ENCODE measurements around the gene ACOXL. TPM values are rescaled to one million over a fixed set of nuclear protein-coding genes. Genes with fewer than 3 reads are reported as not detected.

Gene ACOXL
- total and polyA plus RNA-seq, 2 donors (not counting 3 experiments of a cell fraction or from before 2014, with no cell fraction given), result not detected

DNA sequence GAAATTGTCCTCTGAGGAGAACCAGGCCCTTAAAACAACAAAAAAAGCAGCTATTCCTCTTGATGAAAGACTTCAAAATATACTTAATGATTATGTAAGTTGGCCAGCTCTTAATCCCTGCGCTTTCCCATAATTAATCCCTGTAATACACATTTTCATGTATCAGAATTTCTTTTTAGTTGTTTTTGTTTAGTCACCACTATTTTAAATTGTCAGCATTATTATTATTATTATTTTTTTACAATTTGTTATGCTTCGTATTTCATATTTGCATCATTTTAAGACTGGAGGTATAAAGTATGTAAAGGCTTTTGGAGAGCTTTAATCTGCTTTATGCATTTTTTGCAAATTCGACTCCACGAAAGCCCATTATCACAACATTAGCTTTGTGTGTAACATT, 152.9 kb downstream of the ACOXL start:
- H2AFZ ChIP-seq (ENCODE audit: low read depth, low read length), result no peak overlapping the region
- TF ChIP-seq MYC (IDR thresholded peaks at IDR 0.05; ENCODE audit: low read depth, low read length) (no peak), POLR2A (IDR thresholded peaks at IDR 0.05; ENCODE audit: low read depth, low read length) (no peak), POLR2AphosphoS5 (IDR thresholded peaks at IDR 0.05; ENCODE audit: insufficient read depth, low read depth, low read length) (no peak), JUN (IDR thresholded peaks at IDR 0.05; ENCODE audit: borderline replicate concordance, insufficient read depth, insufficient read length, low read depth) (no peak), FOS (IDR thresholded peaks at IDR 0.05; ENCODE audit: borderline replicate concordance, insufficient read depth, low read length) (no peak)
- TF ChIP-seq, protein P1, sequence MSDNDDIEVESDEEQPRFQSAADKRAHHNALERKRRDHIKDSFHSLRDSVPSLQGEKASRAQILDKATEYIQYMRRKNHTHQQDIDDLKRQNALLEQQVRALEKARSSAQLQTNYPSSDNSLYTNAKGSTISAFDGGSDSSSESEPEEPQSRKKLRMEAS (IDR thresholded peaks at IDR 0.05; ENCODE audit: insufficient read depth, insufficient read length), result no peak
- H3K27ac ChIP-seq (ENCODE audit: insufficient read depth, low read depth, low read length), result no peak overlapping the region
- no peak overlapping the region for H3K4me2 ChIP-seq (ENCODE audit: insufficient read depth, low read length)
- ChIA-PET POLR2A (no interaction called here), CTCF (interaction anchor here (0.5 to 1.3 kb wide), 4 partner anchors 18 to 92 kb away, joined by 3 to 4 read pairs (median 3); no protein-coding TSS in a partner anchor)
- H3K79me2 ChIP-seq (ENCODE audit: control insufficient read depth, insufficient read depth, low read length), result no peaks in the 10 kb centered on the region
- H3K4me1 ChIP-seq (ENCODE audit: control insufficient read depth, extremely low read depth, insufficient read depth, low read length), result no peaks in the 10 kb centered on the region
- no peaks in the 10 kb centered on the region for H3K9me3 ChIP-seq (replicated peaks; ENCODE audit: control insufficient read depth, insufficient read depth, low read length)
- no peaks in the 10 kb centered on the region for H4K20me1 ChIP-seq (replicated peaks; ENCODE audit: control insufficient read depth, extremely low read depth, insufficient read depth, low read length)
- intact Hi-C loops (cut with micrococcal nuclease) (no loop called here), dilution Hi-C loops (cut with MboI; ENCODE audit: extremely low pct_ligation_motif_present, low sequenced_read_pairs) (no loop called here)
- peaks cover 28 to 45% of the 10 kb centered on the region in 2 experiments for H3K27me3 ChIP-seq (ENCODE audit: control insufficient read depth in 2 of 2, insufficient read depth in 2 of 2, low read length in 2 of 2)
- H3K9ac ChIP-seq (replicated peaks; ENCODE audit: extremely low read depth, insufficient read depth, low read length), result no peak overlapping the region
- no peaks in the 10 kb centered on the region for H3K9me1 ChIP-seq (replicated peaks; ENCODE audit: control insufficient read depth, extremely low read depth, insufficient read depth, low read length)
- FAIRE-seq (no peak), DNase-seq (ENCODE audit: low read depth, low spot score) (no peak)
- no TSS peak for BruUV-seq (replicated peaks)
- H3K36me3 ChIP-seq (ENCODE audit: control insufficient read depth in 2 of 2, extremely low read depth in 1 of 2, insufficient read depth in 2 of 2, low read length in 2 of 2), result no peaks in the 10 kb centered on the region
- no peak overlapping the region for H3K4me3 ChIP-seq (replicated peaks in 1 of 3; ENCODE audit: insufficient read depth in 1 of 3, low read depth in 1 of 3, low read length in 3 of 3)

- Histone ChIP-seq H3K9me1 (replicated peaks; ENCODE audit: control insufficient read depth, extremely low read depth, insufficient read depth, low read length) (no peaks in the 10 kb centered on the region), H3K27ac (ENCODE audit: insufficient read depth, low read depth, low read length) (no peak overlapping the region), H2AFZ (ENCODE audit: low read depth, low read length) (no peak overlapping the region), H3K4me3 (replicated peaks in 1 of 3; ENCODE audit: insufficient read depth in 1 of 3, low read depth in 1 of 3, low read length in 3 of 3) (no peak overlapping the region), H3K4me2 (ENCODE audit: insufficient read depth, low read length) (no peak overlapping the region), H3K79me2 (ENCODE audit: control insufficient read depth, insufficient read depth, low read length) (no peaks in the 10 kb centered on the region), H3K4me1 (ENCODE audit: control insufficient read depth, extremely low read depth, insufficient read depth, low read length) (no peaks in the 10 kb centered on the region), H4K20me1 (replicated peaks; ENCODE audit: control insufficient read depth, extremely low read depth, insufficient read depth, low read length) (no peaks in the 10 kb centered on the region), H3K9ac (replicated peaks; ENCODE audit: extremely low read depth, insufficient read depth, low read length) (no peak overlapping the region), H3K36me3 (ENCODE audit: control insufficient read depth in 2 of 2, extremely low read depth in 1 of 2, insufficient read depth in 2 of 2, low read length in 2 of 2) (no peaks in the 10 kb centered on the region), H3K27me3 (ENCODE audit: control insufficient read depth in 2 of 2, insufficient read depth in 2 of 2, low read length in 2 of 2) (peaks cover 31 to 55% of the 10 kb centered on the region in 2 experiments), H3K9me3 (replicated peaks; ENCODE audit: control insufficient read depth, insufficient read depth, low read length) (no peaks in the 10 kb centered on the region)
- DNase-seq (ENCODE audit: low read depth, low spot score), result no peak
- no TSS peak for BruUV-seq (replicated peaks)
- no peak for FAIRE-seq
- TF ChIP-seq MYC (IDR thresholded peaks at IDR 0.05; ENCODE audit: low read depth, low read length) (no peak), GATA2 (IDR thresholded peaks at IDR 0.05; ENCODE audit: insufficient read depth, insufficient read length, low read depth, low read length) (no peak), EZH2 (IDR thresholded peaks at IDR 0.05; ENCODE audit: borderline replicate concordance, low read depth, low read length, severe bottlenecking) (no peak), JUN (IDR thresholded peaks at IDR 0.05; ENCODE audit: borderline replicate concordance, insufficient read depth, insufficient read length, low read depth) (no peak)
- TF ChIP-seq, protein P2, sequence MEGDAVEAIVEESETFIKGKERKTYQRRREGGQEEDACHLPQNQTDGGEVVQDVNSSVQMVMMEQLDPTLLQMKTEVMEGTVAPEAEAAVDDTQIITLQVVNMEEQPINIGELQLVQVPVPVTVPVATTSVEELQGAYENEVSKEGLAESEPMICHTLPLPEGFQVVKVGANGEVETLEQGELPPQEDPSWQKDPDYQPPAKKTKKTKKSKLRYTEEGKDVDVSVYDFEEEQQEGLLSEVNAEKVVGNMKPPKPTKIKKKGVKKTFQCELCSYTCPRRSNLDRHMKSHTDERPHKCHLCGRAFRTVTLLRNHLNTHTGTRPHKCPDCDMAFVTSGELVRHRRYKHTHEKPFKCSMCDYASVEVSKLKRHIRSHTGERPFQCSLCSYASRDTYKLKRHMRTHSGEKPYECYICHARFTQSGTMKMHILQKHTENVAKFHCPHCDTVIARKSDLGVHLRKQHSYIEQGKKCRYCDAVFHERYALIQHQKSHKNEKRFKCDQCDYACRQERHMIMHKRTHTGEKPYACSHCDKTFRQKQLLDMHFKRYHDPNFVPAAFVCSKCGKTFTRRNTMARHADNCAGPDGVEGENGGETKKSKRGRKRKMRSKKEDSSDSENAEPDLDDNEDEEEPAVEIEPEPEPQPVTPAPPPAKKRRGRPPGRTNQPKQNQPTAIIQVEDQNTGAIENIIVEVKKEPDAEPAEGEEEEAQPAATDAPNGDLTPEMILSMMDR (IDR thresholded peaks at IDR 0.05; ENCODE audit: extremely low read depth in 1 of 2, insufficient read depth in 1 of 2, low read depth in 1 of 2, low read length in 2 of 2), result no peak
- POLR2A ChIA-PET, result no interaction called here
- intact Hi-C loops (cut with micrococcal nuclease), result no loop called here
- dilution Hi-C loops (cut with MboI; ENCODE audit: extremely low pct_ligation_motif_present, low sequenced_read_pairs), result no loop called here
- CTCF ChIA-PET, result no interaction called here
Measured at GRCh38 chr2:110886826-110887573, 154.6 kb downstream of the ACOXL start.
